OCI-LY3 (cell line): ENCODE measurements around the gene TACR1.

Experiments
- H2AFZ ChIP-seq: fragments of 200-600, 300-600 bp; shearing (Covaris generic); 2 replicates; pipeline ENCODE4 v1.6.0; 2014; ENCODE audit warnings: antibody characterized with exemption, low read depth, low read length
- H3K27ac ChIP-seq: fragments of 200-600, 300-600 bp; sonication (generic); 2 replicates; pipeline ENCODE4 v1.5.1; 2014; ENCODE audit warnings: mild to moderate bottlenecking, low read length, moderate library complexity, mixed read lengths
- H3K27me3 ChIP-seq: fragments of 200-600, 300-600 bp; sonication (generic); 2 replicates; pipeline ENCODE4 v1.6.1; 2014; ENCODE audit warnings: low read depth, low read length, mixed read lengths
- H3K36me3 ChIP-seq: fragments of 200-600, 300-600 bp; sonication (generic); replicated peaks from 2 replicates; pipeline ENCODE3; 2014; ENCODE audit warnings: low read depth, low read length, mixed read lengths
- H3K4me1 ChIP-seq: fragments of 300-600, 200-600 bp; sonication (generic); 2 replicates; pipeline ENCODE4 v1.6.1; 2014; ENCODE audit warnings: low read length, mixed read lengths
- H3K4me2 ChIP-seq: fragments of 200-600, 300-600 bp; sonication (generic); 2 replicates; pipeline ENCODE4 v1.6.1; 2014; ENCODE audit warnings: low read length, mixed read lengths
- H3K4me3 ChIP-seq: fragments of 300-600, 200-600 bp; sonication (generic); 2 replicates; pipeline ENCODE4 v1.5.1; 2014; ENCODE audit warnings: antibody characterized with exemption, mild to moderate bottlenecking, low read length, moderate library complexity
- H3K79me2 ChIP-seq: fragments of 300-600, 200-600 bp; shearing (Covaris generic); 2 replicates; pipeline ENCODE4 v1.6.1; 2014; ENCODE audit warnings: mild to moderate bottlenecking, low read length, mixed read lengths
- H3K9ac ChIP-seq: fragments of 300-600, 200-600 bp; shearing (Covaris generic); 2 replicates; pipeline ENCODE4 v1.6.0; 2014; ENCODE audit warnings: mild to moderate bottlenecking, low read length, moderate library complexity
- H3K9me3 ChIP-seq: fragments of 200-600, 300-600 bp; shearing (Covaris generic); 2 replicates; pipeline ENCODE4 v1.6.1; 2014; ENCODE audit warnings: low read length, mixed read lengths; ENCODE audit not compliant: insufficient read depth
- H4K20me1 ChIP-seq: fragments of 200-600, 300-600 bp; sonication (generic); 2 replicates; pipeline ENCODE4 v1.6.1; 2016; ENCODE audit warnings: low read length, mixed read lengths; ENCODE audit not compliant: insufficient read depth
- CTCF ChIP-seq: fragments of 200-600, 300-600 bp; sonication (generic); IDR thresholded peaks from 2 replicates; pipeline ENCODE4 v1.5.1; 2014; ENCODE audit warnings: antibody characterized with exemption, low read length, low read depth
- EZH2phosphoT487 ChIP-seq: fragments of 200-600 bp; shearing (Covaris generic); IDR thresholded peaks from 2 replicates; pipeline ENCODE4 v1.6.1; 2018; ENCODE audit warnings: antibody characterized with exemption, mixed run types, low read depth

Gene TACR1

GRCh38 chr2:75025633-75026380 is 173.5 kb downstream of the TACR1 start:
- no peak overlapping the region for H3K4me3 ChIP-seq
- no peaks in the 10 kb centered on the region for H3K4me1 ChIP-seq
- no peaks in the 10 kb centered on the region for H3K9me3 ChIP-seq
- H3K27ac ChIP-seq: no peak overlapping the region
- no peak overlapping the region for H3K4me2 ChIP-seq
- TF ChIP-seq EZH2phosphoT487 (no peak), CTCF (no peak)
- no peak overlapping the region for H2AFZ ChIP-seq
- no peaks in the 10 kb centered on the region for H4K20me1 ChIP-seq
- H3K79me2 ChIP-seq: no peaks in the 10 kb centered on the region
- no peaks in the 10 kb centered on the region for H3K36me3 ChIP-seq
- H3K27me3 ChIP-seq: no peaks in the 10 kb centered on the region
- H3K9ac ChIP-seq: no peak overlapping the region

GRCh38 chr2:75025216-75025615 is 174.1 kb downstream of the TACR1 start:
- H3K27ac ChIP-seq: no peak overlapping the region

GRCh38 chr2:75023666-75024455 is 175.5 kb downstream of the TACR1 start:
- Histone ChIP-seq H3K9me3 (no peaks in the 10 kb centered on the region), H3K4me2 (no peak overlapping the region), H3K4me3 (no peak overlapping the region), H3K27ac (no peak overlapping the region), H2AFZ (no peak overlapping the region), H3K79me2 (no peaks in the 10 kb centered on the region), H3K4me1 (no peaks in the 10 kb centered on the region), H3K27me3 (no peaks in the 10 kb centered on the region), H3K36me3 (no peaks in the 10 kb centered on the region), H4K20me1 (no peaks in the 10 kb centered on the region), H3K9ac (no peak overlapping the region)
- TF ChIP-seq CTCF (no peak), EZH2phosphoT487 (no peak)

More at GRCh38 chr2:75025216-75025615, 174.1 kb downstream of the TACR1 start:
- H3K4me3 ChIP-seq: no peak overlapping the region
- no peak overlapping the region for H3K9ac ChIP-seq
- no peaks in the 10 kb centered on the region for H3K9me3 ChIP-seq
- H3K36me3 ChIP-seq: no peaks in the 10 kb centered on the region
- no peaks in the 10 kb centered on the region for H3K79me2 ChIP-seq
- no peak overlapping the region for H3K4me2 ChIP-seq
- no peaks in the 10 kb centered on the region for H3K27me3 ChIP-seq
- H3K4me1 ChIP-seq: no peaks in the 10 kb centered on the region
- no peaks in the 10 kb centered on the region for H4K20me1 ChIP-seq
- no peak for TF ChIP-seq CTCF
- TF ChIP-seq EZH2phosphoT487: no peak
- no peak overlapping the region for H2AFZ ChIP-seq

- Histone ChIP-seq H3K36me3 (no peaks in the 10 kb centered on the region), H3K9ac (no peak overlapping the region), H3K9me3 (no peaks in the 10 kb centered on the region), H2AFZ (no peak overlapping the region), H3K27me3 (no peaks in the 10 kb centered on the region), H3K4me2 (no peak overlapping the region), H3K4me3 (no peak overlapping the region), H4K20me1 (no peaks in the 10 kb centered on the region), H3K4me1 (no peaks in the 10 kb centered on the region), H3K27ac (no peak overlapping the region), H3K79me2 (no peaks in the 10 kb centered on the region)
- TF ChIP-seq CTCF (no peak), EZH2phosphoT487 (no peak)
These were observed 176.8 kb downstream of the TACR1 start for GRCh38 chr2:75022516-75022915.
